HG02981 (cell line): ENCODE measurements around the gene LAP3.

Experiments used
- ATAC-seq: cut with Tn5 transposase; IDR thresholded peaks from one replicate; pipeline ENCODE4 v1.9.1; 2021; ENCODE audit warnings: mild to moderate bottlenecking, moderate library complexity; ENCODE audit not compliant: unreplicated experiment

Gene LAP3

DNA sequence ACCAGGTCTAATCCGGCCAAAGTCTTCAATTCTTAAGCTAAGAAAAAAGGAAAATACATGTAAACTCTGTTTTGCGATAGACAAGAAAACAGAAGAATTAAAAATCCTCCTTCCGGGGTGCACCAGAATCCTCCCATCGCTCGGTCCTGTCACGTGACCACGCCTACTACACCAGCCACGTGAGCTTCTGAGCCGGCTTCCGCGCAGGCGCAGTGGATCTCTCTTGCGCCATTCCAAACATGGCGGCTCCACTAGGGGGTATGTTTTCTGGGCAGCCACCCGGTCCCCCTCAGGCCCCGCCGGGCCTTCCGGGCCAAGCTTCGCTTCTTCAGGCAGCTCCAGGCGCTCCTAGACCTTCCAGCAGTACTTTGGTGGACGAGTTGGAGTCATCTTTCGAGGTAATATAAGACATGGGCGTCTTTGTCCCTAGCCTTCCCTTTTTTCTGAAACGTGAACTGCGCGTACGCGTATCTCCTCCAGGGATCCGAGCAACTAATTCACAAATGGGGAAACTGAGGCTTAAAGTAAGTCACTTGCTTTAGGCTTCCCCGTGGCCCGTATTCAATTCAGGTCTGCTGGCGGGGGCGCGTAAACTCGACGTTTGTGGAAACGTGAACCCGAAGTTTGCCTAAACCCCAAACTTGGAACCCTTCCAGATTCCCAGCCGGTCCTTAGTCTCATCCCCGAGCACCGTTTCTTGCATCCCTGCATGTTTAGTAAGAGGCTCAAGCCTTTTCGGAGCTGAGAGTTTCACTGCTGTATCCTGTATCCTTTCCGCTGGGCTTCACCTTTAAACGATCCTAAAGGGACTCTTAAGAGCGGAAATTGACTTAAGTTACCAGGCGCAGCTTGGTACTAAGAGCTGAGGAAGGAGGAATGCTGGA, 37.7 kb downstream of the LAP3 start, which contains the start of gene MED28:
Gene MED28, plus strand, starts transcription at position 226 of the 884 bp plus-strand sequence. Its CDS starts 14 bp downstream, at position 240.
- peak; percentile 95 for ATAC-seq

DNA sequence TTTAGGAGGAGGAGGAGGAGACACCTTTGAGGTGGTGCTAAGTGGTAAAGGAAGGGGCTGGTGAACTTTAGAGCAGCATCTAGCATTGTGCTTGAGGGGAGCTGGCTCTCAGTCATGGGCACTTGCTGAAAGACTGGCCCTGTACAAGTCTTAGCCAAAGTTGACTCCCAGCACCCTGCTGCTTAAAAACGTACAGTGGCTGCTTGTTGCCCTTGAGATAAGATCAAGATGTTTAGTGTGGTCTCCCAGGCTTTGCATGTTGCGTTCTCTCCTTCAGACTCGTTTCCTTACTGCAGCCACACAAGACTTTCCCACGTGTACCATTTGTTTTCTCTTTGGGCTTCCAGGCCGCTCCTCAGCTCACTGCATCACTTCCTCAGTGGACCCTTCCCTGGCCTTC, 39.3 kb downstream of the LAP3 start:
- no peak for ATAC-seq

DNA sequence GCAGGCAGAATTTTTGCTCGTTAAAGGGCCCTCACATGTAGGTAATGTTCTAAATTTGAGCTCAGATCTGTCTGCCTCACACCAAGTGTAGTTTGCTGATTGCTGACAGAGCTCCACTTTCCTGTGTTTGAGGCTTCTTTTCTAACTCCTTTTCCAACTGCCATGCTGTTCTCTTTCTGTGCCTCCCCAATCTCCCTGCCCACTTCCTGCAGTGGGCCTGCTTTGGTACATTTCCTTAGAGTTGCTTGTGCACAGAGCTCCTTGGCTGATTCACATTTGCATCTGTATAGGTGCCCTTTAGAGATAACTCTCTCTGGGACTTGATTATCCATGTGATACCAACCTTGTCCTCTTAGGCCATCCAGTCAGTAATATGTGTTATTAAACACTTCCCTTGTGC, 41.9 kb downstream of the LAP3 start:
- no peak for ATAC-seq

DNA sequence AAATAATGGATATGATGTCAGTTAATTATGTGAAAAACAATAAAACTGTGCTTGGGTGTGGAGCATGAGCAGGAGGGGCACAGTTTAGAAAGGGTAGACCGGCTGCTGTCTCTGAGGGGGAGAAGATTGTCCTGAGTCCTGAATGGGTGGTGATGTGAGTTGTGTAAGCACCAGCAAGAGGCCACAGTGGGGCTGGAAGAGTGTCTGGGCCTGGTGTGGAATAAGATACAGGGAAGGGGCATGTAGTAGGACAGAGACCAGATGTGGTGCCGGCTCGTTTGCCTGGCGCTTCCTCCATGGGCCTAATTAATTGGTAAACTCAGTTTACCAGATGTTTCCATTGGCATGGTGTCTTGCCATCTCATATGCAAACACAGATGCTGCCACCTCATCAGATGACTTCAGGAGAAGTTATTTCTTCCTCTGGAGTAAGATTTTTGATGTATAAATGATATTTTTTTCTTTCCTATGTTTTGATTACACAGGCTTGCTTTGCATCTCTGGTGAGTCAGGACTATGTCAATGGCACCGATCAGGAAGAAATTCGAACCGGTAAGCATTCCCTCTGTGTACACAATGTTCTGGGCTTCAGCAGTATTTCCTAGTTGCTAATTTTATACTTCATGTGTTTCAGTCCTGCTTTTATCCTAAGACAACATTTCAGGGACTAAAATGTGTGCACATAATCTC, 42.6 kb downstream of the LAP3 start:
- ATAC-seq: no peak

DNA sequence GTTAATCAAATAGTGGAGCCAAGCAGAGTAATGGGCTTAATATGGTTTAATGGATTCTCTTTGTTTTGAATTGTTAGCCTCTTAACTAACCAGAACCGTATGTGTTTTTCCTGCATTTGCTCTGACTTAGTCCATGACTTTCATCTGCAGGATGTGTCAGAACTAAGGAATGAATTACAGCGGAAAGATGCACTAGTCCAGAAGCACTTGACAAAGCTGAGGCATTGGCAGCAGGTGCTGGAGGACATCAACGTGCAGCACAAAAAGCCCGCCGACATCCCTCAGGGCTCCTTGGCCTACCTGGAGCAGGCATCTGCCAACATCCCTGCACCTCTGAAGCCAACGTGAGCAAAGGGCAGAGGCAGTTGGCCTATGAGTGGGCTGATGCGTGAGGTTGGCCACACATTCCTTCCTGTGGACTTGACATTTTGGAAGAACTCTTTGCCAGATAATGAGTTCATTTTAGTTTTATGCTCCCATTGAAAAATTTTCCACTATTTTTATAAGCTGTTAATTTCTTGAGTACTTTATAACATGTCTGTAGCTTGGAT, 46.5 kb downstream of the LAP3 start:
- ATAC-seq: no peak

DNA sequence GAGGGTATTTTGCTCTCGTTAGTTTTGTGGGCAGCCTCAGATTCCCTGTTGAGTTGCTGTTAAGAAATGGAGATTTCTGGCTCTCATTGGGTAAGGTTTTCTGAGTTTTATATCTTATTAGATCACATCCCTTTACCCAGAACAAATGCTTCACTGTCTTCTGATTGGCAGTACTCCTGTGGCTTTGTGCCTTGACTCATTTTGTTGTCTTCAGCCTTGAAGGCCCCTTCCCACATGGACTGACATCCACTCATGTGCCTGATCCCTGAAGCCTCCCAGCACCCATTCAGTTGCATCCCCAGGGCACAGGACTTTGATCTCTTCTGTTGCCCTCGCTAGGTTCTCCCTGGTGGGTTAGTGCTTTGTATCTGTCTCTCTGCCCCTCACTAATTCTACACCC, 47.8 kb downstream of the LAP3 start:
- ATAC-seq: no peak

DNA sequence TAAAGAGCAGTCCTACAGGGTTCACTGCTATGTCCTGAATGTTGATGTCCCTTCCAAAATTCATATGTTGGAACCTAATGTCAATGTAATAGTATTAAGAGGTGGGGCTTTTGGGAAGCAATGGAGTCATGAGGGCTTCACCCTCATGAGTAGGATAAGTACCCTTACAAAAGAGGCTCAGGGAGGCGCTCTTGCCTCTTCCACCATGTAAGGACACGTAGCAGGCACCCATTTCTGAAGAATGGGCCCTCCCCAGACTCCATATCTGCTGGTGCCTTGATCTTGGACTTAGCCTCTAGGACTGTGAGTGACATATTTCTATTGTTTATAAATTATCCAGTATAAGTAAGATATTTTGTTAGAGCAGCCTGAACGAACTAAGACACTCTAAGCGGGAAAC, 53.2 kb downstream of the LAP3 start:
- no peak for ATAC-seq

DNA sequence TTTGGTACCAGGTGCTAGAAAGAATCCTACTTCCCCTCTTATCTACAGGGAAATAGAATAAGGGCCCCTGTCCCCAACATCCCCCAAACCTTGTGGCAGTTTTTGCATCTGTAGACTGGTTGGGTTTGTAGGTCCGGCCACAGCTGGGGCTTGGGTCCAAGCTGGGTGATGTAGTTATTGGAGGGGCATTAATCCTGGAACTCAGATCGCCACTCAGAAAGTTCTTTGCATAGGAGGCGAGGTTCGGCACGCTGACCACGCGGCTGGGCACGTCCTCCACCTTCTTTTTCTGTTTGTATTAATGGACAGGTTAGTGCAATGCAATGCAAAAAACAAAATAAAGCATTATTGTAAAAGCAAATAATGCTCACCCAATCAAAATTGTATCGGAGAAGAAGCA, 56.6 kb downstream of the LAP3 start:
- no peak for ATAC-seq

DNA sequence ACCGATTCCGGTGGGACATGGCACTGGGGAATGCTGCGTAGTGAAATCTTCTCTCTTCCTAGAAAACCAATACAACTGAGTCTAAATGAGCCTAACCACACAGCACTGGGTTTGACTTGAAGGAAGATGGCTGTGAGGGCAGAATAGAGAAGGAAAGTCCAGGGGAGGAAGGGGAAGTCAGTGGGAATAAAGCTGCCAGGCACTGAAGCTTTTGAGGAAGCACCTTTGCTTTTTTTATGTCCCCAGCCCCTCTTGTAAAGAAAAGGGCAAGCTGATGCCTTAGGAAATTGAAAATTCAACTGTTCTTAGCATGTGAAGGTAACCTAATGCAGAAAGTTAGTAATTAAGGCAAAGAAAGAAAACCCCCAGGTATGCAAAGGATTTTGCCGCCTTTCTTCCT, 58.1 kb downstream of the LAP3 start:
- ATAC-seq: no peak

DNA sequence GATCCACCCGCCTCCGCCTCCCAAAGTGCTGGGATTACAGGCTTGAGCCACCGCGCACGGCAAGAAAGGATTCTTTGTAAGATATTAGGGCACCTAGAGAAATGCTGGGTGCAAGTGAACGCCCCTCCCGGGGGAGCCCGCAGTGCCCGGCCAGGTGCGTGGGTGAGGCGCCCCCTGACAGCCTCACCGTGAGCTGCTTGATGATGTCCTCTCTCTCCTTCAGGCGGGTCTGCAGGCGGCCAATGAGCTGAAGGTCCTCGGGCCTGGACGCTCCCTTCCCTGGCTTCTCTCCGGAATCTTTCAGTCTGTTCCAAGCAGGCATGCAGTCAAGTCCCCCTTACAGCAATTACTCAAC, 59.3 kb downstream of the LAP3 start:
- no peak for ATAC-seq

DNA sequence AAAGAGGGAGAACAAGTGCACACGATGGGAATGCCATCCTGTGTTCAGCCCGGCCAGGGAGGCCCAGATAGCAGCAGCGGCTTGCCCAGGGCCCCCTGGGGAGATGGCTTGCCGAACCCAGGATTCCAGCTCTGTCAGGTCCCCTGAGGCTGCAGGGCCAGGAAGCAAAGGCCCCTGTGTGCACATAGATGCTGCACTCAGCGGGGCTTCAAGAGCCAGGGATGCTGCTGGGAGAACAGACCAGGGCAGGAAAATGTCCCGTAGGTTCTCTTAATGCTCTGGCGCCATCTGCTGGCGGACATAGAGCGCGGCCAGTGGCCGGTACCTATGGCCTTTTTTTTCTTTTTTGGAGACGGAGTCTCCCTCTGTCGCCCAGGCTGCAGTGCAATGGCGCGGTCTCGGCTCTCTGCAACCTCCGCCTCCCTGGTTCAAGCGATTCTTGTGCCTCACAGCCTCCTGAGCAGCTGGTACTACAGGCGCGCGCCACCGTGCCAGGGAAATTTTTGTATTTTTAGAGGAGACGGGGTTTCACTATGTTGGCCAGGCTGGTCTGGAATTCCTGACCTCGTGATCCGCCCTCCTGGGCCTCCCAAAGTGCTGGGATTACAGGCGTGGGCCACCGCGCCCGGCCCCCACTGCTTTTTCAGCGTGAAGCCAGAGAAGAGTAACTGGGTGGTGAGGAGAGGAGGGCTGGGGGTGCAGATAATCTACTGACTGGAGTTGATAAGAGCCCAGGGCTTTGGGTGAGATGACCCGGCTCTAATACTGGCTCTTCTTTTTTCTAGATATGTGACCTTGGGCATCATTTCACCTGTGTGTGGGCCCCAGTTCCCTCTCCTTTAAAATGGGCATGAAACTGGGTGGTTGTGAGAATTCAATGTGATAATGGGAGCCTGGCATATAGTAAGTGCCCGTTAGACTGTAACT, 60.0 kb downstream of the LAP3 start:
- peak; percentile 87 for ATAC-seq

DNA sequence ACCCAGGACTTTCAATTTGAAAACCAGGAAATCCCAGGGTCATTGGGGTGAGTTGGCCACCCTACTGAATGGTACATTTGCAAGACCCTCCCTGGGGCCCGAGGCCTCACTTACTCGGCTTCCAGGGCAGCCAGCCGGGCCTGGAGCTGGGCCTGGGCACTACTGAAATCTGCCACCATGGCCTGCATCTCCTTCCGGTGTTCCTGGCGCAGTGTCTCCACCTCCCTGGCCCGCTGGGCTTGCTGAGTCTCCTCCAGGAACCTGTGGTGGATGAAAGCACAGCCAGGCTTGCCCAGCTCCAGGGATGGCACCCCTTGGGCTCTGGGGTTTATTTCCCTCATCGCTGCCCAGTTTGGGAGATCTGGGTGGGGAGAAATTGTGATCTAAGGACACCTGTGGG, 62.1 kb downstream of the LAP3 start:
- no peak for ATAC-seq

DNA sequence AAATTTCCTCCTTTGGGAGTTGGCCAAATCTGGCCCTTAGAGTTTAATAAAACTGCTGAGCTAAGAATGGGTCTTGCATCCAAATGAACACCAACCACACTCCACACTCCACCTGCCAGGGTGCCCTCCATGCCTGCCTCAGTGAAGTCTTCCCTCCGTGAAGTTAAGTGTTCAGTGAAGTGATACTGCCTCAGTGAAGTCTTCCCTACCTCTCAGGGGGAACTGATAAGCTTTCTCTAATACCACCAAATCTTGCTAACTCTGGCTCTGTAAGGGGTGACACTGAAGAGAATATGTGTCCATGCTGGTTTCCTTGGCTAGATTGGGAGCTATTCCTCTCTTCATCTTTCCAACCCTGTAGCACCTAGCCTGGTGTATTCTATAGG, 65.4 kb downstream of the LAP3 start:
- no peak for ATAC-seq

DNA sequence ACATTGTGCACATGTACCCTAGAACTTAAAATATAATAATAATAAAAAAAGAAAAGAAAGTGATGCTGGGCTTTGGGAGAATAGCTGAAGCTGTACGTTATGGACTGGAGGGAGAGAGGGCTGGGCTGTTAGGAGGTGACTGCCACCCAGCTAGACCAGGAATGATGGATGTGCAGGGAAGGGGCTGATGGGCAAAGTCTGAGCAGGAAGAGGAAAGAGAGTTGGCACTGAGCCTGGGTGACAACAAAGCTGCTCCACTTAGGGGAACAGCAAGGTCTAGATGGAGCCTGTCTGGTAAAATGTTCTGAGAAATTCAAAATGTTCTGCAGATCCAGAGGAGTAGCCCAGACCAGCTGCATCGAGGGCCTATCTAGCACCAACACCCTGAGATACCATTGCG, 69.7 kb downstream of the LAP3 start:
- no peak for ATAC-seq

DNA sequence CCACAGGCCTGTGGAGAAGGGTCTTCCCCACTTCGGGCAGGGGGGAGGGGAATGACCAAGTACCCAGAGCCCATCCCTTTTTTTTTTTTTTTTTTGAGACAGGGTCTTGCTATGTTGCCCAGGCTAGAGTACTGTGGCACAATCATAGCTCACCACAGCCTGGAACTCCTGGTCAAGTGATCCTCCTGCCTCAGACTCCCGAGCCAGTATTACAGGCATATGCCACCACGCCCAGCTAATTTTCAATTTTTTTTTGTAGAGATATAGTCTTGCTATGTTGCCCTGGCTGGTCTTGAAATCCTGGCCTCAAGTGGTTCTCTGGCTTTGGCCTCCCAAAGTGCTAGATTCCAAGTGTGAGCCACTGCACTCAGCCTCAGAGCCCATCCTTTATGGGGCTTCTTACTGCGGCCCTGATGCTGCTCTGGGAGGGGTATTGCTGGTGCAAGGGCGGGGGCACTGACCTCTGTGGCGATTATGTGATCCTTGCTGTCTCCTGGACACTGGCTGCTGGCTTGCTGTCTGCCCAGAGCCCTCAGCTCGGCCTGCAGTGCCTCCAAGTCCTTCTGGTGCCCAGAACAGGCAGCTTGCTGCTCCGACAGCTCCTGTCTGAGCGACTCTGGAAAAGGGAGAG, 70.3 kb downstream of the LAP3 start:
- no peak for ATAC-seq

DNA sequence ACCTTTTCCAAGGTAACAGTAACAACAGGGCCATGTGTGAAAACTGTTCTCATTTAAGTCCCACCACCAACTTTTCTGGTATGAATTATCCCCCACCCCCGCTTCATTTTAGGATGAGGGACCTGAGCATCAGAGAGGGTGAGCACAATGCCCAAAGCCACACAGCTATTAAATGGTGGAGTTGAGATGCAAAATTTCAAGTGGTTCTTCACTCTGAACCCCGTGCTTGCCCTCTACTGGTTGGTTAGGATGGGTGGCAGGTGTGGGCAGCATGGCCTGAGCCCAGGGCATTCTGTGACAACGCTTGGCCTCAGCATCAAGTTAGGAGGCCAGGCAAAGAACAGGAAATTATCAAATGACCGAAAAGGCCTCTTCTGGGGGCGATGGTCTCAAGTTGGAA, 70.9 kb downstream of the LAP3 start:
- no peak for ATAC-seq

DNA sequence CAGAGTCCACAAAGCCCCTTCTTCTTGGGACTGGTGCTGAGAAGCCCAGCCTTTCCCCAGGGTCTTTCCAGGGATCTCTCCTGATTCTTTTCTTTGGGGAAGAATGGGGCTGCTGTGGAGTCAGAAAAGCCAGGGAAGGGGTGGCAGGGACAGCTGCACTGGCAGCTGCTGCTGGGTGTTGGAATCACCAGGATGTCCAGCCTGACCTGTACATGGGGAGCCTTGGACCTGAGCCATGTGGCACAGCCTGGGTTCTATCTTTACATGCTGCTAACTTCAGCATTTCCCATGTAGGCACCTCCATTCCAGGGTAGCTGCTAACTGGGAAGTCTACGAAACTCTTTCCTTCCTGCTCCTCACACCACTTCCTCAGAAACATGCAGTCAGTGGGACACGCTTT, 73.4 kb downstream of the LAP3 start:
- ATAC-seq: no peak

DNA sequence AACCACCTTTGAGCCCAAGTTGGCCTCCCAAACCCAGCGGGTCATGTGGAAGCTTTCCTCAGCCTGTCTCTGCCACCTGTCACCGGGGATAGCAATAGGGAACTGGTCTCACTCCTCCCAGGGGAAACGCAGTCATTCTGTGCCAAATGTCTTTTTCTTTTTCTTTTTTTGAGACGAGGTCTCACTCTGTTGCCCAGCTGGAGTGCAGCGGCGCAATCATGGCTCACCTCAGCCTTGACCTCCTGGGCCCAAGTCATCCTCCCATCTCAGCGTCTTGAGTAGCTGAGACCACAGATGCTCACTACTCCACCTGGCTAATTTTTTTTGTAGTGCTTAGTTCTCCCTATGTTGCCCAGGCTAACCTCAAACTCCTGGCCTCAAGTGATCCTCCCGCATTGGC, 77.7 kb downstream of the LAP3 start:
- ATAC-seq: no peak

DNA sequence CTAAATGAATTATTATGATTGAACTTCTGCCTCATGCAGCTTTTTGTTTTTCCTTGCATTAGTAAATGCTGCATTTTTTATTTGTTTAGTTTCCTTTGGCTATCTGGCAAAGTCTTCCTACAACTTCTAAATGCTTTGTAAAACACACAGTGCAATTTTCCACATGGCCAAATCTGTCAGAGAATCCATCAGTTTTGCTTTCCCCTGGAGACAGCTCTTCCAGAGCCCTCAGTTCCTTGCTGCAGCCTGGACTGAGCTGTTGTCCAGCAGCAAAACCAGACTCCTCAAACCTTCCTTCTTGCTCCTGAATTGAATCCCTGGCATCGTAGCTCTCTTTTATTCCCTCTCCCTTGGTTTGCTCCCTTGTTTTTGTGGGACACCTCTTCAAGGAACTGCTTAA, 80.1 kb downstream of the LAP3 start:
- no peak for ATAC-seq
